ENCODE data around the gene UBE2F.

The UBE2F gene

DNA sequence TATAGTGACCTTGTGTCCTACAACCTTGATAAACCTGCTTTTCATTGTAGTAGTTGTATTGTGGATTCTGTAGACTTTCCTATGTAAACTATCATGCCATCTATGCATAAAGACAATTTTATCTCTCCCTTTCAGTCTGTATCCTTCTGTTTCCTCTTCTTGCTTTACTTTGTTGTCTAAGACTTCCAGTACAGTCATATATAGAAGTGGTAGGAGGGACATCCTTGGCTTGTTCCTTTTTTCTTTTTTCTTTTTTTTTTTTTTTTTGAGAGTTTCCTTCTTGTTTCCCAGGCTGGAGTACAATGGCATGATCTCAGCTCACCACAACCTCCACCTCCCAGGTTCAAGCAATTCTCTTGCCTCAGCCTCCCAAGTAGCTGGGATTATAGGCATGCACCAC lies 39.7 kb downstream of the UBE2F start:
- no peak for TF ChIP-seq POLR2A (IDR thresholded peaks at IDR 0.05; ENCODE audit: low read depth, low read length)
- no peak for TF ChIP-seq SPI1 (IDR thresholded peaks at IDR 0.05; ENCODE audit: low read depth, low read length)
- TF ChIP-seq POLR2AphosphoS5 (IDR thresholded peaks at IDR 0.05; ENCODE audit: low read depth, low read length), result no peak
- TF ChIP-seq TAF1 (IDR thresholded peaks at IDR 0.05; ENCODE audit: low read depth, low read length), result no peak
- no peak for TF ChIP-seq POU2F2 (IDR thresholded peaks at IDR 0.05; ENCODE audit: low read depth, low read length)
- no peak for TF ChIP-seq PAX5 (IDR thresholded peaks at IDR 0.05; ENCODE audit: insufficient read depth, low read length, severe bottlenecking)
- DNase-seq (ENCODE audit: insufficient read length, low spot score), result no peak
- FAIRE-seq, result no peak

DNA sequence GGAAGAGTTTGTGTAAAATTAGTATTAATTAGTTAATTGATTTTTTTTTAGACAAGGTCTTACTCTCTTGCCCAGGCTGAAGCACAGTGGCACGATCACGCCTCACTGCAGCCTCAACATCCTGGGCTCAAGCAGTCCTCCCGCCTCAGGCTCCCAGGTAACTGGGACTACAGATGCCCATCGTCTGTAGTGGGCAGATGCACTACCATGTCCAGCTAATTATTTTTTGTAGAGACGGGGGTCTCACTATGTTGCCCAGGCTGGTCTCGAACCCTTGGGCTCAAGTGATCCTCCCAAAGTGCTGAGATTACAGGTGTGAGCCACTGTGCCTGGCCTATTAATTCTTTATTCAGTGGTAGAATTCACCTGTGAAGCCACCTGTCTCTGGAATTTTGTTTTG lies 41.1 kb downstream of the UBE2F start:
- FAIRE-seq, result no peak
- no peak for DNase-seq (ENCODE audit: insufficient read length, low spot score)
- TF ChIP-seq PAX5 (IDR thresholded peaks at IDR 0.05; ENCODE audit: insufficient read depth, low read length, severe bottlenecking) (no peak), POU2F2 (IDR thresholded peaks at IDR 0.05; ENCODE audit: low read depth, low read length) (no peak), TAF1 (IDR thresholded peaks at IDR 0.05; ENCODE audit: low read depth, low read length) (no peak), SPI1 (IDR thresholded peaks at IDR 0.05; ENCODE audit: low read depth, low read length) (no peak), POLR2AphosphoS5 (IDR thresholded peaks at IDR 0.05; ENCODE audit: low read depth, low read length) (no peak), POLR2A (IDR thresholded peaks at IDR 0.05; ENCODE audit: low read depth, low read length) (no peak)

DNA sequence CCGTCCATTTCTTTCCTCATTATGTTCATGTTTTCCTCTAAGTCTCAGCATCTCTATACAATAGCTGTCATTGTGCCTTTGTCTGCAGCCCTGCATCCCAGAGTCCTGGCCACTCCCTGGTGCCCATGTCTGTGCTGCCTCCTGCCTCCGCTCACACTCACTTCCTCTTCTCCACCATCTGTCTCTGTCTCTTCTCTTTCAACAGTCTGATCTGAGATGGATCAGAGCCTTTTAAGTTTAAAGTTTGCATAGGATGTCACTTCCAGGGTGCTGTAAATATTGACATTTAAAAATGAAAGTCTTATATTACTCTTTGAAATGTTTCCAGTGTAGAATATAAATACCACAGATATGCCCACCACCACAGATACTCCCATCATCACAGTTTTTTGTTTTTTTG lies 42.7 kb downstream of the UBE2F start:
- FAIRE-seq, result no peak
- no peak for DNase-seq (ENCODE audit: insufficient read length, low spot score)
- TF ChIP-seq POU2F2 (IDR thresholded peaks at IDR 0.05; ENCODE audit: low read depth, low read length) (no peak), TAF1 (IDR thresholded peaks at IDR 0.05; ENCODE audit: low read depth, low read length) (no peak), PAX5 (IDR thresholded peaks at IDR 0.05; ENCODE audit: insufficient read depth, low read length, severe bottlenecking) (no peak), POLR2A (IDR thresholded peaks at IDR 0.05; ENCODE audit: low read depth, low read length) (no peak), SPI1 (IDR thresholded peaks at IDR 0.05; ENCODE audit: low read depth, low read length) (peak; percentile 74), POLR2AphosphoS5 (IDR thresholded peaks at IDR 0.05; ENCODE audit: low read depth, low read length) (no peak)

DNA sequence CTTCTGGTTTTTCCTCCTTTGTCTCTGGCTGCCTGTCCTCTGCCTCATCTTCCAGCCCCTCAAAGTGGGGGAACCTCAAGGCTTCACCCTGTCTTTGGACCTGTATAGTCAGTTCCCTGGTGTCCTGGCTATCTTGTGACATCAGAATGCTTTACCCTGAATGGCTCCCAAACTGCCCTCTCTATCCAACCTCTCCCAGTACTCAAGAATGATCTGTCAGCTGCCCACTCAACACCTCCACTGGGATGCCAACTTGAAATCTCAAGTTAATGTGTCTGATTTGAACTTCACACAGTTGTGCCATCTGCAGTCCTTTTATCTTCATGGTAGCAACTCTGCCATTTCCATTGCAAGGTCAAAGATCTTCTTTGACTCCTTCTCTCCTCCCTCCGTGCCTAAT lies 43.8 kb downstream of the UBE2F start:
- TF ChIP-seq SPI1 (IDR thresholded peaks at IDR 0.05; ENCODE audit: low read depth, low read length) (no peak), TAF1 (IDR thresholded peaks at IDR 0.05; ENCODE audit: low read depth, low read length) (no peak), POU2F2 (IDR thresholded peaks at IDR 0.05; ENCODE audit: low read depth, low read length) (no peak), POLR2A (IDR thresholded peaks at IDR 0.05; ENCODE audit: low read depth, low read length) (no peak), PAX5 (IDR thresholded peaks at IDR 0.05; ENCODE audit: insufficient read depth, low read length, severe bottlenecking) (no peak), POLR2AphosphoS5 (IDR thresholded peaks at IDR 0.05; ENCODE audit: low read depth, low read length) (no peak)
- no peak for FAIRE-seq
- DNase-seq (ENCODE audit: insufficient read length, low spot score), result no peak

DNA sequence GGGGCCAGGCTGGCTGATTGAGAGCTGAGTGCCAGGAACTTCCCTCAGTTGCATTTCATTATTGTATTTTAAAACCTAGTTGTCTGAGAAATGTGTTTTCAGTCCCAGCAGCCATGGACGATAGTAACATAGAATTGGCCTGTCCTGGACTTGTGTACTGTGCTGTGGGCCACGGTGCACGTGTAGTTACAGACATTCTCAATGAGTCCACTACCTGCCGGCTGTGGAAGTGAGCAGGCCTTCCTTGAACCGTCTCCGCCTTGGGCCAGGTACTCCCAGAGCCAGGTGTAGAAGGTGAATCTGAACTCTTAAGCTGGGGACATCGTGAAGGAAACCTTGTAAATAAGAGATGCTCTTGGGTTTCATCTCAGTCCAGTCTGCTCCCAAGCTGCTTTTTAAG lies 47.0 kb downstream of the UBE2F start:
- DNase-seq (ENCODE audit: insufficient read length, low spot score), result no peak
- TF ChIP-seq TAF1 (IDR thresholded peaks at IDR 0.05; ENCODE audit: low read depth, low read length) (no peak), POLR2AphosphoS5 (IDR thresholded peaks at IDR 0.05; ENCODE audit: low read depth, low read length) (no peak), POU2F2 (IDR thresholded peaks at IDR 0.05; ENCODE audit: low read depth, low read length) (no peak), SPI1 (IDR thresholded peaks at IDR 0.05; ENCODE audit: low read depth, low read length) (no peak), PAX5 (IDR thresholded peaks at IDR 0.05; ENCODE audit: insufficient read depth, low read length, severe bottlenecking) (no peak), POLR2A (IDR thresholded peaks at IDR 0.05; ENCODE audit: low read depth, low read length) (no peak)
- no peak for FAIRE-seq

DNA sequence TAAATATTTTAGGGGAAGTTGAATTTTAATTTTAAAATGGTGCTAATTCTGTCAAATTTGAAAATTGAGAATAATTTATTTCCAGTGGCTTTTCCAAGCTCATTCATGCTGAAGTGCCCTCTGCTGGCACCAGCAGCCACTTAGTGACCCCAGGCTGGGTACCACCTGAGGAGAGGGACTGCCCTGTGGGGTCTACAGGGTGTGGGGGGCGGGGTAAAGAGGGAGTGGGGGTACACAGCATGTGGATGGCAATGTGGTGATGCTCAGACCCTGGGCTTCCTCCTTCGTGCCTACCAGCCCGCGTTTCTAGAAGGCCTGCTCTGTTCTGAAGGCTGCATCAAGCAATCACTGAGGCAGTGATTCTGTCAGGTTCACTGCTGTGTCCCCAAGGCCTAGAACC lies 48.9 kb downstream of the UBE2F start:
- no peak for DNase-seq (ENCODE audit: insufficient read length, low spot score)
- no peak for TF ChIP-seq POU2F2 (IDR thresholded peaks at IDR 0.05; ENCODE audit: low read depth, low read length)
- TF ChIP-seq POLR2AphosphoS5 (IDR thresholded peaks at IDR 0.05; ENCODE audit: low read depth, low read length), result no peak

DNA sequence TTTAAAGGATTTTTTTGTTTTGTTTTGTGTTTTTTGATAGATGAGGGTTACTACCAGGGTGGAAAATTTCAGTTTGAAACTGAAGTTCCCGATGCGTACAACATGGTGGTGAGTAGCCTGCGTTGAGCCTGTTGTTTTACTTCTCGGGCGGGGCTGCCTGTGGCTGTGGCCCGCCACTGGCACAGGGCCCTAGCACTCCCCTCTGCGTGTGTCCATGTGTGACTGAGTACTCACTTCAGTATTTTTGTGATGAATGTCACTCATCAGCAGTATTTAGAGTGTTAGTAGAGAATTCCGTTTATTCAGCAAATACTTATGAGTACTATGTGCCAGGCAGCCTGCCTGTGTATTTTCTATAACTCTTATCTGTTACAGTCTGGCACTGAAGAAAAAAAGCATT lies 49.7 kb downstream of the UBE2F start:
- no peak for FAIRE-seq
- no peak for DNase-seq (ENCODE audit: insufficient read length, low spot score)
- no peak for TF ChIP-seq POLR2A (IDR thresholded peaks at IDR 0.05; ENCODE audit: low read depth, low read length)
- TF ChIP-seq POLR2AphosphoS5 (IDR thresholded peaks at IDR 0.05; ENCODE audit: low read depth, low read length), result no peak
- TF ChIP-seq TAF1 (IDR thresholded peaks at IDR 0.05; ENCODE audit: low read depth, low read length), result no peak
- TF ChIP-seq POU2F2 (IDR thresholded peaks at IDR 0.05; ENCODE audit: low read depth, low read length), result no peak
- no peak for TF ChIP-seq PAX5 (IDR thresholded peaks at IDR 0.05; ENCODE audit: insufficient read depth, low read length, severe bottlenecking)

More for the DNA sequence above, 48.9 kb downstream of the UBE2F start:
- FAIRE-seq, result no peak

DNA sequence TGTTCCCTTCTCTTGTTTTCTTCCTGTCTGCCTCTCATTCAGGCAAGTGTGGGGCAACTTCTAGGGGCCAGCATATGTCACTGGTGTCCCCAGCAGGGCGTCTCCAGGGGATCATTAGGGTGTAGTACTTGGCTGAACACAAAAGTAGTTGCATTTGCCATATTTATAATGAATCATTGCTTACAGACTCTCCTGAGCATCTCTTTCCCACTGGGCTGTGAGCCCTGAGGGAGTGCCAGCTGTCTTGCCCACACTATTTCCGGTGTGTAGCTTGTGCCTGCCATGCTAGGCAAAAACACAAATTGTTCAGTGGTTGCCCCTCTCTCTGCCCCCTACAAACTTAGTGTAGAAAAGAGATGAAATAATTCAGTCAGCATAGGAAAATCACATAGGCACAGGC lies 53.1 kb downstream of the UBE2F start:
- FAIRE-seq, result no peak
- no peak for TF ChIP-seq POU2F2 (IDR thresholded peaks at IDR 0.05; ENCODE audit: low read depth, low read length)
- no peak for TF ChIP-seq SPI1 (IDR thresholded peaks at IDR 0.05; ENCODE audit: low read depth, low read length)

DNA sequence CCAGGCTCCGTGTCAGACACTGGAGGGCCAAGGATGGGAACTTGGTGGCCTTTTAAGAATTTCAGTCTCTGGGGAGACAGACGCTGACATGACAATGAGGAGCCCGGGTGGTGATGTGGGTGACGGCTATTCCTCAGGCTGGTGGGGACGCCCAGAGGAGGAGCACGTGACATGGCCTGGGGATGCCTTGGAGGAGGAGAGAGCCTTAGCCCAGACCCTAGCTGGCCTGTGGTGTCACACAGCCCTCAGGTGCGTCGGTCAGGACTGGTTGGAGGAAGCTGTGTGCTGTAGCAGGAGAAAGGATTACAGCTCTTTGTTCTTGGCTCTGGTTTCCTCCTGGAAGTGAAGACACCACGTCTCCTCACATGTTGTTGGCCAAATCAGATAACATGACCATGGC lies 54.0 kb downstream of the UBE2F start:
- DNase-seq (ENCODE audit: insufficient read length, low spot score) (no peak), FAIRE-seq (no peak)
- TF ChIP-seq SPI1 (IDR thresholded peaks at IDR 0.05; ENCODE audit: low read depth, low read length) (no peak), POU2F2 (IDR thresholded peaks at IDR 0.05; ENCODE audit: low read depth, low read length) (no peak), POLR2A (IDR thresholded peaks at IDR 0.05; ENCODE audit: low read depth, low read length) (no peak), PAX5 (IDR thresholded peaks at IDR 0.05; ENCODE audit: insufficient read depth, low read length, severe bottlenecking) (no peak), POLR2AphosphoS5 (IDR thresholded peaks at IDR 0.05; ENCODE audit: low read depth, low read length) (no peak), TAF1 (IDR thresholded peaks at IDR 0.05; ENCODE audit: low read depth, low read length) (no peak)

More for the DNA sequence above, 53.1 kb downstream of the UBE2F start:
- DNase-seq (ENCODE audit: insufficient read length, low spot score), result no peak

DNA sequence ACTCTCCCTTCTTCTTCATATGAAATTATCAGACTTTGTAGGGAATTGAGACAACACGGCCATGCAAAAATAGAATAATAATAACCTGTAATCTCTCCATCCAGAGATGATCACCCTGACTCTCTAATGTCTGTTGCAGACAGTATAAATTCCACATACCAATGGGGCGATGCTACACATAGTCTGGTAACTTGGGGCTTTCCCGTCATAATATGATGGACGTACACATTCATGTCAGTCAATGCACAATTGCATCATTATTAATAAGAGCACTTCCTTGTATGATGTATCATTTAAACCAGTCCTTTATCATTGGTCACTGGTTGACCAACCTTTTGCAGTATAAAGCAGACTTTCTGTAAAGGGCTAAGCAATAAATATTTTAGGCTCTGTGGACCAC lies 54.5 kb downstream of the UBE2F start:
- DNase-seq (ENCODE audit: insufficient read length, low spot score), result no peak
- FAIRE-seq, result no peak
- TF ChIP-seq SPI1 (IDR thresholded peaks at IDR 0.05; ENCODE audit: low read depth, low read length) (no peak), POU2F2 (IDR thresholded peaks at IDR 0.05; ENCODE audit: low read depth, low read length) (no peak), TAF1 (IDR thresholded peaks at IDR 0.05; ENCODE audit: low read depth, low read length) (no peak), POLR2A (IDR thresholded peaks at IDR 0.05; ENCODE audit: low read depth, low read length) (no peak), POLR2AphosphoS5 (IDR thresholded peaks at IDR 0.05; ENCODE audit: low read depth, low read length) (no peak), PAX5 (IDR thresholded peaks at IDR 0.05; ENCODE audit: insufficient read depth, low read length, severe bottlenecking) (no peak)
